H1 (cell line): Measurements from ENCODE around the gene SLC25A36. TPM values are rescaled to one million over a fixed set of nuclear protein-coding genes. Genes with fewer than 3 reads are reported as not detected.

Experiments
- CTBP2 ChIP-seq: IDR thresholded peaks from 2 replicates; pipeline ENCODE4 v1.7.0; 2011; ENCODE audit warnings: borderline replicate concordance, mild to moderate bottlenecking, moderate library complexity, mixed read lengths, low read length; ENCODE audit not compliant: insufficient read depth, insufficient read length
- HDAC6 ChIP-seq: IDR thresholded peaks from one replicate; pipeline ENCODE4 v1.7.1; 2012; ENCODE audit warnings: low read depth, mild to moderate bottlenecking, inconsistent platforms, low read length, moderate library complexity
- TAF7 ChIP-seq: optimal IDR thresholded peaks from 2 replicates; pipeline ENCODE3; 2011; ENCODE audit warnings: low read depth, mild to moderate bottlenecking, inconsistent platforms, low read length, moderate library complexity, borderline replicate concordance
- TEAD4 ChIP-seq: IDR thresholded peaks from 2 replicates; pipeline ENCODE4 v1.6.1; 2012; ENCODE audit warnings: low read depth, low read length, inconsistent platforms, mixed read lengths
- YY1 ChIP-seq: IDR thresholded peaks from 2 replicates; pipeline ENCODE4 v1.6.1; 2011; ENCODE audit warnings: low read depth, mild to moderate bottlenecking, low read length
- ZNF274 ChIP-seq: IDR thresholded peaks from 2 replicates; pipeline ENCODE4 v1.7.0; 2012; ENCODE audit warnings: low read length, borderline replicate concordance; ENCODE audit errors: extremely low read depth
- polyA plus RNA-seq, 7 experiments: library from polyadenylated mRNA; depleted of rRNA in 3 of 7; stranded (reverse) in 5 of 7; unstranded in 2 of 7; fragments of >200 nt in 5 of 7; fragments of 200-250 nt in 2 of 7; gene quantifications; 1 replicate in 5 of 7; 2 replicates in 1 of 7; 4 replicates in 1 of 7; pipeline versions ENCODE4 v1.2.1 to v1.2.3, GENCODE V29; 2011 to 2013; ENCODE audit warnings: missing spikeins in 2 of 7, mixed read lengths in 2 of 7
- total RNA-seq: library from RNA; stranded (reverse); fragmentation: NEBNext Ultra II Directional; extraction: Animal tissue kit (Norgen Biotek cat#: 25700); gene quantifications from 2 replicates; pipeline ENCODE4 v1.2.1, GENCODE V29; 2021
- TF ChIP-seq, protein P1 (sequence below): fragments of 300-600 bp; sonication (generic); IDR thresholded peaks from 2 replicates; pipeline ENCODE4 v1.7.1; 2012; ENCODE audit warnings: low read length, moderate library complexity, mild to moderate bottlenecking, inconsistent platforms; ENCODE audit not compliant: insufficient replicate concordance
- TF ChIP-seq, protein P2 (sequence below): IDR thresholded peaks from 2 replicates; pipeline ENCODE4 v1.6.1; 2011; ENCODE audit warnings: low read length, improper control_type of control experiment

The SLC25A36 gene
- total and polyA plus RNA-seq, 2 of the 8 experiments (the other 6 are each of a cell fraction or from before 2014, with no cell fraction given), result 42.9 to 71.8 TPM

DNA sequence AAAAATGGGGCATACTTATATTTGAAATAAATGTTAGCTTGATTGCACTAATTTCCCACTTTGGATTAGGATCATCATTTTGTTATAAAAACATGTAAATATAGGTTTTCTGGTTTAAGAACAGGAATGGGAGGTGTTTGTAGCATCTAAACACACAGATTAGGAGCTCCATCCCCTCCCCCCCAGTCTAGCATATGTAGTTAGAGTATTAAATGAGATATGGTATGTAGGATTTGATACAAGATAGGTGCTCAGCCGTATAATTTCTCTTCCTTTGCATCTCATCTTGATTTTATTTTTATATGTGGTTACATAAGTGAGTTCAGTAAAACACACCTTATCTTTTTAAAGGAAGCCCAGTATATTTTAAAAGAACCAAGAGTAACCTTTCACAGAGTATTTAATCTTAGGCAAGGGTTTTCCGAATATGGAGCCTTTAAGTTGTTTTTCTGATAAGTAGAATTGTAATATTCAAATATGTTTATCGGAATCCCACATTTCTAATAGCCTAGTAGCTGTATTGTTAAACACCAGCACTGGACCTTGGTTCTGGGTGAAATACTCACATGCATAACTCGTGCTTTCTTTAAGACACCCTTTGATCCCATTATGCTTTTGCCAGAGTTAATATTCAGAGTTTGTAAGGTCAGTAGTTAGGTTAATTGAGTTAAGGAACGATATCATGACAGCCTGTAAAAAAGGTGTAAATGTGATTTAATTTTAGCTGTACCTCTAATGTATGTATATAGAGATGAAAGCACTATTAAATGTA is 2.3 kb downstream of the SLC25A36 start (continued):
- TF ChIP-seq, protein P1, sequence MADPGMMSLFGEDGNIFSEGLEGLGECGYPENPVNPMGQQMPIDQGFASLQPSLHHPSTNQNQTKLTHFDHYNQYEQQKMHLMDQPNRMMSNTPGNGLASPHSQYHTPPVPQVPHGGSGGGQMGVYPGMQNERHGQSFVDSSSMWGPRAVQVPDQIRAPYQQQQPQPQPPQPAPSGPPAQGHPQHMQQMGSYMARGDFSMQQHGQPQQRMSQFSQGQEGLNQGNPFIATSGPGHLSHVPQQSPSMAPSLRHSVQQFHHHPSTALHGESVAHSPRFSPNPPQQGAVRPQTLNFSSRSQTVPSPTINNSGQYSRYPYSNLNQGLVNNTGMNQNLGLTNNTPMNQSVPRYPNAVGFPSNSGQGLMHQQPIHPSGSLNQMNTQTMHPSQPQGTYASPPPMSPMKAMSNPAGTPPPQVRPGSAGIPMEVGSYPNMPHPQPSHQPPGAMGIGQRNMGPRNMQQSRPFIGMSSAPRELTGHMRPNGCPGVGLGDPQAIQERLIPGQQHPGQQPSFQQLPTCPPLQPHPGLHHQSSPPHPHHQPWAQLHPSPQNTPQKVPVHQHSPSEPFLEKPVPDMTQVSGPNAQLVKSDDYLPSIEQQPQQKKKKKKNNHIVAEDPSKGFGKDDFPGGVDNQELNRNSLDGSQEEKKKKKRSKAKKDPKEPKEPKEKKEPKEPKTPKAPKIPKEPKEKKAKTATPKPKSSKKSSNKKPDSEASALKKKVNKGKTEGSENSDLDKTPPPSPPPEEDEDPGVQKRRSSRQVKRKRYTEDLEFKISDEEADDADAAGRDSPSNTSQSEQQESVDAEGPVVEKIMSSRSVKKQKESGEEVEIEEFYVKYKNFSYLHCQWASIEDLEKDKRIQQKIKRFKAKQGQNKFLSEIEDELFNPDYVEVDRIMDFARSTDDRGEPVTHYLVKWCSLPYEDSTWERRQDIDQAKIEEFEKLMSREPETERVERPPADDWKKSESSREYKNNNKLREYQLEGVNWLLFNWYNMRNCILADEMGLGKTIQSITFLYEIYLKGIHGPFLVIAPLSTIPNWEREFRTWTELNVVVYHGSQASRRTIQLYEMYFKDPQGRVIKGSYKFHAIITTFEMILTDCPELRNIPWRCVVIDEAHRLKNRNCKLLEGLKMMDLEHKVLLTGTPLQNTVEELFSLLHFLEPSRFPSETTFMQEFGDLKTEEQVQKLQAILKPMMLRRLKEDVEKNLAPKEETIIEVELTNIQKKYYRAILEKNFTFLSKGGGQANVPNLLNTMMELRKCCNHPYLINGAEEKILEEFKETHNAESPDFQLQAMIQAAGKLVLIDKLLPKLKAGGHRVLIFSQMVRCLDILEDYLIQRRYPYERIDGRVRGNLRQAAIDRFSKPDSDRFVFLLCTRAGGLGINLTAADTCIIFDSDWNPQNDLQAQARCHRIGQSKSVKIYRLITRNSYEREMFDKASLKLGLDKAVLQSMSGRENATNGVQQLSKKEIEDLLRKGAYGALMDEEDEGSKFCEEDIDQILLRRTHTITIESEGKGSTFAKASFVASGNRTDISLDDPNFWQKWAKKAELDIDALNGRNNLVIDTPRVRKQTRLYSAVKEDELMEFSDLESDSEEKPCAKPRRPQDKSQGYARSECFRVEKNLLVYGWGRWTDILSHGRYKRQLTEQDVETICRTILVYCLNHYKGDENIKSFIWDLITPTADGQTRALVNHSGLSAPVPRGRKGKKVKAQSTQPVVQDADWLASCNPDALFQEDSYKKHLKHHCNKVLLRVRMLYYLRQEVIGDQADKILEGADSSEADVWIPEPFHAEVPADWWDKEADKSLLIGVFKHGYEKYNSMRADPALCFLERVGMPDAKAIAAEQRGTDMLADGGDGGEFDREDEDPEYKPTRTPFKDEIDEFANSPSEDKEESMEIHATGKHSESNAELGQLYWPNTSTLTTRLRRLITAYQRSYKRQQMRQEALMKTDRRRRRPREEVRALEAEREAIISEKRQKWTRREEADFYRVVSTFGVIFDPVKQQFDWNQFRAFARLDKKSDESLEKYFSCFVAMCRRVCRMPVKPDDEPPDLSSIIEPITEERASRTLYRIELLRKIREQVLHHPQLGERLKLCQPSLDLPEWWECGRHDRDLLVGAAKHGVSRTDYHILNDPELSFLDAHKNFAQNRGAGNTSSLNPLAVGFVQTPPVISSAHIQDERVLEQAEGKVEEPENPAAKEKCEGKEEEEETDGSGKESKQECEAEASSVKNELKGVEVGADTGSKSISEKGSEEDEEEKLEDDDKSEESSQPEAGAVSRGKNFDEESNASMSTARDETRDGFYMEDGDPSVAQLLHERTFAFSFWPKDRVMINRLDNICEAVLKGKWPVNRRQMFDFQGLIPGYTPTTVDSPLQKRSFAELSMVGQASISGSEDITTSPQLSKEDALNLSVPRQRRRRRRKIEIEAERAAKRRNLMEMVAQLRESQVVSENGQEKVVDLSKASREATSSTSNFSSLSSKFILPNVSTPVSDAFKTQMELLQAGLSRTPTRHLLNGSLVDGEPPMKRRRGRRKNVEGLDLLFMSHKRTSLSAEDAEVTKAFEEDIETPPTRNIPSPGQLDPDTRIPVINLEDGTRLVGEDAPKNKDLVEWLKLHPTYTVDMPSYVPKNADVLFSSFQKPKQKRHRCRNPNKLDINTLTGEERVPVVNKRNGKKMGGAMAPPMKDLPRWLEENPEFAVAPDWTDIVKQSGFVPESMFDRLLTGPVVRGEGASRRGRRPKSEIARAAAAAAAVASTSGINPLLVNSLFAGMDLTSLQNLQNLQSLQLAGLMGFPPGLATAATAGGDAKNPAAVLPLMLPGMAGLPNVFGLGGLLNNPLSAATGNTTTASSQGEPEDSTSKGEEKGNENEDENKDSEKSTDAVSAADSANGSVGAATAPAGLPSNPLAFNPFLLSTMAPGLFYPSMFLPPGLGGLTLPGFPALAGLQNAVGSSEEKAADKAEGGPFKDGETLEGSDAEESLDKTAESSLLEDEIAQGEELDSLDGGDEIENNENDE, result no peak
- TF ChIP-seq TAF7 (no peak), YY1 (no peak), ZNF274 (no peak), CTBP2 (no peak), TEAD4 (no peak), HDAC6 (no peak)
- TF ChIP-seq, protein P2, sequence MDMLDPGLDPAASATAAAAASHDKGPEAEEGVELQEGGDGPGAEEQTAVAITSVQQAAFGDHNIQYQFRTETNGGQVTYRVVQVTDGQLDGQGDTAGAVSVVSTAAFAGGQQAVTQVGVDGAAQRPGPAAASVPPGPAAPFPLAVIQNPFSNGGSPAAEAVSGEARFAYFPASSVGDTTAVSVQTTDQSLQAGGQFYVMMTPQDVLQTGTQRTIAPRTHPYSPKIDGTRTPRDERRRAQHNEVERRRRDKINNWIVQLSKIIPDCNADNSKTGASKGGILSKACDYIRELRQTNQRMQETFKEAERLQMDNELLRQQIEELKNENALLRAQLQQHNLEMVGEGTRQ, result no peak
